H1 (cell line): ENCODE measurements around the gene DCTN1. TPM values are rescaled to one million over a fixed set of nuclear protein-coding genes. Genes with fewer than 3 reads are reported as not detected.

Experiments
- CBX8 ChIP-seq: fragments of 300-800, 300-1000 bp; sonication (generic); IDR thresholded peaks from 2 replicates; pipeline ENCODE4 v1.7.1; 2016; ENCODE audit warnings: low read depth, low read length, borderline replicate concordance
- CHD7 ChIP-seq: fragments of 300-600 bp; sonication (generic); IDR thresholded peaks from 2 replicates; pipeline ENCODE4 v1.7.1; 2012; ENCODE audit warnings: low read length, moderate library complexity, mild to moderate bottlenecking, inconsistent platforms; ENCODE audit not compliant: insufficient replicate concordance
- FOSL1 ChIP-seq: IDR thresholded peaks from 2 replicates; pipeline ENCODE4 v1.6.1; 2011; ENCODE audit warnings: mild to moderate bottlenecking, low read depth, low read length, moderate library complexity; ENCODE audit not compliant: insufficient read depth
- JUND ChIP-seq: IDR thresholded peaks from 2 replicates; pipeline ENCODE4 v1.6.1; 2011; ENCODE audit warnings: mild to moderate bottlenecking, improper control_type of control experiment, low read length
- KDM1A ChIP-seq: fragments of 200-600, 300-600 bp; sonication (generic); IDR thresholded peaks from 2 replicates; pipeline ENCODE4 v1.7.1; 2016; ENCODE audit warnings: mild to moderate bottlenecking, low read length, borderline replicate concordance
- KDM4A ChIP-seq: IDR thresholded peaks from one replicate; pipeline ENCODE4 v1.7.1; 2012; ENCODE audit warnings: low read depth, mild to moderate bottlenecking, moderate library complexity, low read length, inconsistent platforms; ENCODE audit not compliant: severe bottlenecking
- PHF8 ChIP-seq: fragments of 200-600 bp; sonication (generic); conservative IDR thresholded peaks from 2 replicates; pipeline ENCODE4 v1.7.1; 2012; ENCODE audit warnings: low read depth, mild to moderate bottlenecking, inconsistent platforms, low read length, moderate library complexity
- RAD21 ChIP-seq, 2 experiments: IDR thresholded peaks in 1 of 2; conservative IDR thresholded peaks in 1 of 2; 2 replicates each; pipeline ENCODE4 v1.6.1; 2011; ENCODE audit warnings: low read depth in 2 of 2, low read length in 2 of 2, improper control_type of control experiment in 1 of 2, inconsistent platforms in 1 of 2, mild to moderate bottlenecking in 1 of 2, moderate library complexity in 1 of 2
- RNF2 ChIP-seq: fragments of 200-900, 300-1000 bp; sonication (generic); IDR thresholded peaks from 2 replicates; pipeline ENCODE4 v1.7.1; 2016; ENCODE audit warnings: borderline replicate concordance, low read depth, mild to moderate bottlenecking, antibody characterized with exemption, low read length; ENCODE audit not compliant: poor library complexity, severe bottlenecking; ENCODE audit errors: missing control alignments
- SUZ12 ChIP-seq: fragments of 200-600 bp; sonication (generic); IDR thresholded peaks from 2 replicates; pipeline ENCODE4 v1.6.1; 2012; ENCODE audit warnings: mild to moderate bottlenecking, inconsistent platforms, low read length, moderate library complexity, mixed read lengths
- polyA plus RNA-seq, 7 experiments: library from polyadenylated mRNA; depleted of rRNA in 3 of 7; stranded (reverse) in 5 of 7; unstranded in 2 of 7; fragments of >200 nt in 5 of 7; fragments of 200-250 nt in 2 of 7; gene quantifications; 1 replicate in 5 of 7; 2 replicates in 1 of 7; 4 replicates in 1 of 7; pipeline versions ENCODE4 v1.2.1 to v1.2.3, GENCODE V29; 2011 to 2013; ENCODE audit warnings: missing spikeins in 2 of 7, mixed read lengths in 2 of 7
- total RNA-seq: library from RNA; stranded (reverse); fragmentation: NEBNext Ultra II Directional; extraction: Animal tissue kit (Norgen Biotek cat#: 25700); gene quantifications from 2 replicates; pipeline ENCODE4 v1.2.1, GENCODE V29; 2021

DCTN1 gene
- total and polyA plus RNA-seq, 2 of the 8 experiments (the other 6 are each of a cell fraction or from before 2014, with no cell fraction given) = 105 to 162 TPM

- TF ChIP-seq CHD7 = no peak
- TF ChIP-seq KDM4A = no peak
- no peak for TF ChIP-seq FOSL1
- TF ChIP-seq KDM1A = no peak
- TF ChIP-seq CBX8 = no peak
- no peak for TF ChIP-seq RAD21 (IDR thresholded peaks at IDR 0.05 in 1 of 2, conservative IDR thresholded peaks at IDR 0.05 in 1 of 2; ENCODE audit: low read depth in 2 of 2, low read length in 2 of 2)
- TF ChIP-seq PHF8 = no peak
- TF ChIP-seq SUZ12 = no peak
- TF ChIP-seq JUND = no peak
- TF ChIP-seq RNF2 = no peak
These were observed 32.8 kb downstream of the DCTN1 start (continued) for GRCh38 chr2:74347303-74347702.
